VCaP (cell line): ENCODE data around the gene SLC26A6.

Experiments used
- H3K27ac ChIP-seq: fragments of 450-650 bp; 2 replicates; pipeline ENCODE4 v1.5.1; 2017
- CTCF ChIP-seq: fragments of 450-650 bp; conservative IDR thresholded peaks from 2 replicates; pipeline ENCODE4 v1.5.1; 2017; ENCODE audit warnings: mild to moderate bottlenecking, moderate library complexity

The SLC26A6 gene

GRCh38 chr3:48656061-48656840, 21.0 kb upstream of the SLC26A6 start:
- TF ChIP-seq CTCF, result no peak
- no peak overlapping the region for H3K27ac ChIP-seq

GRCh38 chr3:48655606-48656005, 20.3 kb upstream of the SLC26A6 start:
- no peak overlapping the region for H3K27ac ChIP-seq
- TF ChIP-seq CTCF, result no peak

GRCh38 chr3:48655063-48655462, 19.8 kb upstream of the SLC26A6 start:
- H3K27ac ChIP-seq, result no peak overlapping the region
- TF ChIP-seq CTCF, result no peak

- no peak overlapping the region for H3K27ac ChIP-seq
- no peak for TF ChIP-seq CTCF
These were observed 17.9 kb upstream of the SLC26A6 start for GRCh38 chr3:48652923-48653715.

- H3K27ac ChIP-seq, result no peak overlapping the region
- no peak for TF ChIP-seq CTCF
These were observed 16.5 kb upstream of the SLC26A6 start for GRCh38 chr3:48651771-48652170.

GRCh38 chr3:48650723-48651122, 15.5 kb upstream of the SLC26A6 start:
- no peak for TF ChIP-seq CTCF
- no peak overlapping the region for H3K27ac ChIP-seq

- TF ChIP-seq CTCF, result no peak
- no peak overlapping the region for H3K27ac ChIP-seq
These were observed 13.1 kb upstream of the SLC26A6 start for GRCh38 chr3:48648188-48648850.
